Epithelial cell of proximal tubule (primary cell): ENCODE measurements around the gene MGA. TPM values are rescaled to one million over a fixed set of nuclear protein-coding genes. Genes with fewer than 3 reads are reported as not detected.
A peak's percentile ranks its signal among the peaks of the same experiment; 100 is the strongest.

Experiments
- DNase-seq: peaks from one replicate; pipeline ENCODE4 v3.0.0-alpha.2; 2011; ENCODE audit warnings: low read depth
- H3K4me3 ChIP-seq: 2 replicates; pipeline ENCODE4 v1.5.1; 2011; ENCODE audit warnings: low read depth, mild to moderate bottlenecking, low read length
- CTCF ChIP-seq: conservative IDR thresholded peaks from 2 replicates; pipeline ENCODE4 v1.5.1; 2012; ENCODE audit warnings: low read depth, mild to moderate bottlenecking, low read length
- total RNA-seq: library from RNA; depleted of rRNA; stranded (reverse); fragments of >200 nt; gene quantifications from 2 replicates; pipeline ENCODE4 v1.2.3, GENCODE V29; 2015

Gene MGA
- total RNA-seq: 14.8 and 20.8 TPM in 2 replicates

GRCh38 chr15:41660235-41661077, at the start of gene MGA:
TSS of gene MGA (plus strand) at chr15:41660405.
- DNase-seq: no peak
- H3K4me3 ChIP-seq: peak within 1 kb of the TSS; percentile 60
- peak; percentile 11 for TF ChIP-seq CTCF

- H3K4me3 ChIP-seq: peak overlapping the region; percentile 63
- no peak for DNase-seq
- TF ChIP-seq CTCF: no peak
Observed at GRCh38 chr15:41620536-41621199, 39.5 kb upstream of the MGA start.

GRCh38 chr15:41621200-41622193, 38.7 kb upstream of the MGA start:
- DNase-seq: peak; percentile 31
- peak overlapping the region; percentile 63 for H3K4me3 ChIP-seq
- TF ChIP-seq CTCF: no peak

- no peak for DNase-seq
- TF ChIP-seq CTCF: no peak
- H3K4me3 ChIP-seq: no peak overlapping the region
Observed at GRCh38 chr15:41622901-41623300, 37.3 kb upstream of the MGA start.

GRCh38 chr15:41627203-41627602, 33.0 kb upstream of the MGA start:
- no peak for DNase-seq
- TF ChIP-seq CTCF: no peak
- H3K4me3 ChIP-seq: no peak overlapping the region

- DNase-seq: no peak
- TF ChIP-seq CTCF: no peak
- H3K4me3 ChIP-seq: no peak overlapping the region
Observed at GRCh38 chr15:41629463-41629862, 30.7 kb upstream of the MGA start.
